OCI-LY3 (cell line): ENCODE data around the gene PYM1.

ENCODE experiments used
- H2AFZ ChIP-seq: fragments of 200-600, 300-600 bp; shearing (Covaris generic); 2 replicates; pipeline ENCODE4 v1.6.0; 2014; ENCODE audit warnings: antibody characterized with exemption, low read depth, low read length
- H3K27ac ChIP-seq: fragments of 200-600, 300-600 bp; sonication (generic); 2 replicates; pipeline ENCODE4 v1.5.1; 2014; ENCODE audit warnings: mild to moderate bottlenecking, low read length, moderate library complexity, mixed read lengths
- H3K27me3 ChIP-seq: fragments of 200-600, 300-600 bp; sonication (generic); 2 replicates; pipeline ENCODE4 v1.6.1; 2014; ENCODE audit warnings: low read depth, low read length, mixed read lengths
- H3K36me3 ChIP-seq: fragments of 200-600, 300-600 bp; sonication (generic); replicated peaks from 2 replicates; pipeline ENCODE3; 2014; ENCODE audit warnings: low read depth, low read length, mixed read lengths
- H3K4me1 ChIP-seq: fragments of 300-600, 200-600 bp; sonication (generic); 2 replicates; pipeline ENCODE4 v1.6.1; 2014; ENCODE audit warnings: low read length, mixed read lengths
- H3K4me2 ChIP-seq: fragments of 200-600, 300-600 bp; sonication (generic); 2 replicates; pipeline ENCODE4 v1.6.1; 2014; ENCODE audit warnings: low read length, mixed read lengths
- H3K4me3 ChIP-seq: fragments of 300-600, 200-600 bp; sonication (generic); 2 replicates; pipeline ENCODE4 v1.5.1; 2014; ENCODE audit warnings: antibody characterized with exemption, mild to moderate bottlenecking, low read length, moderate library complexity
- H3K79me2 ChIP-seq: fragments of 300-600, 200-600 bp; shearing (Covaris generic); 2 replicates; pipeline ENCODE4 v1.6.1; 2014; ENCODE audit warnings: mild to moderate bottlenecking, low read length, mixed read lengths
- H3K9ac ChIP-seq: fragments of 300-600, 200-600 bp; shearing (Covaris generic); 2 replicates; pipeline ENCODE4 v1.6.0; 2014; ENCODE audit warnings: mild to moderate bottlenecking, low read length, moderate library complexity
- H3K9me3 ChIP-seq: fragments of 200-600, 300-600 bp; shearing (Covaris generic); 2 replicates; pipeline ENCODE4 v1.6.1; 2014; ENCODE audit warnings: low read length, mixed read lengths; ENCODE audit not compliant: insufficient read depth
- H4K20me1 ChIP-seq: fragments of 200-600, 300-600 bp; sonication (generic); 2 replicates; pipeline ENCODE4 v1.6.1; 2016; ENCODE audit warnings: low read length, mixed read lengths; ENCODE audit not compliant: insufficient read depth
- EZH2phosphoT487 ChIP-seq: fragments of 200-600 bp; shearing (Covaris generic); IDR thresholded peaks from 2 replicates; pipeline ENCODE4 v1.6.1; 2018; ENCODE audit warnings: antibody characterized with exemption, mixed run types, low read depth
- TF ChIP-seq, protein P1 (sequence below): fragments of 200-600, 300-600 bp; sonication (generic); IDR thresholded peaks from 2 replicates; pipeline ENCODE4 v1.5.1; 2014; ENCODE audit warnings: antibody characterized with exemption, low read length, low read depth

The PYM1 gene

DNA sequence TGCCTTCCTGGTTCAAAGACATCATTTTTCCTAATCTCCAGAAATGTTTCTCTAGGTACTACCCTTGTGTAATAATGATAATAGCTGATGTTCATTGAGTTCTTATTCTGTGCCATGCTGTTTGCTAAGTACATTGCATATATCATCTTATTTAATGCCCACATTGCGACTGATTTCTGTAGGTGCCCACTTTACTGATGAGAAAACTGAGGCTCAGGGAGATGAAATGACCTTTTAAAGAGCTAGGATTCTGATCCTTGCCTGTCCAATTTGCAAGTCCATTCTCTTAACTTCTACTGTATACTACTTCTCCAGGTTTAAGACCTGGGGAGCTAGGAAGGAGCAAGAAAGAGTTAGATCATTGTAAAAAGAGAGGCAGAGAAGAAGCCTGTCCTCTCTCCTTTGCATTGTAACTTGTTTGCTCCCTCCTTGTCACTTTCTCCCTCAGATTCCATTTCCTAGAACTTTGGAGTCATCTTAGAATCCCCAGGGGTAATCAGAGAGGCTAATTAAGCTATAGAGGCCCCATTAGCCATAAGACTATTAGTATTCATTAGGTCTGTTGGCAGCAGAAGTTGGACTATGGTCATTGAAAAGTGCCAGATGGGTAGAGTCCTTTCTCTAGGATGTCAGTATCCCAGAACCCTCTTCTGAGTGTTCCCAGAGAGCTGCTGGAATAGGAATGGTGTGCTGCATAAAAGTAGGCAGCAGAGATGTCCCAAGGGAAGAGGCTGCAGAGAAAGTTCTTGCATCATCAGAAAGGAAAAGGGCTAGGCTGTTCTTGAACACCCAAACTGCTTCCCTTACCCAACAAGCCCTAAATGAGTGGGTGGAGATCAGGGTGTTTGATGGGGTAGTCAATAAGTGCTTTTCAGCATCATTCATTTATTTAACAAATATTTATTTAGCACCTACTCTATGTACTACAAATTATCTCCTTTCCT, 6.4 kb upstream of the PYM1 start:
- Histone ChIP-seq H3K4me2 (no peak overlapping the region), H3K27ac (no peak overlapping the region), H3K79me2 (peaks cover under 1% of the 10 kb centered on the region; the same call in 1 of the 2 replicates), H2AFZ (no peak overlapping the region), H3K36me3 (no peaks in the 10 kb centered on the region), H3K4me1 (peaks cover 28% of the 10 kb centered on the region), H3K4me3 (no peak overlapping the region), H3K9me3 (peaks cover 4% of the 10 kb centered on the region; the same call in 1 of the 2 replicates), H4K20me1 (no peaks in the 10 kb centered on the region), H3K27me3 (peaks cover 3% of the 10 kb centered on the region; the same call in 1 of the 2 replicates), H3K9ac (no peak overlapping the region)
- no peak for TF ChIP-seq EZH2phosphoT487
- TF ChIP-seq, protein P1, sequence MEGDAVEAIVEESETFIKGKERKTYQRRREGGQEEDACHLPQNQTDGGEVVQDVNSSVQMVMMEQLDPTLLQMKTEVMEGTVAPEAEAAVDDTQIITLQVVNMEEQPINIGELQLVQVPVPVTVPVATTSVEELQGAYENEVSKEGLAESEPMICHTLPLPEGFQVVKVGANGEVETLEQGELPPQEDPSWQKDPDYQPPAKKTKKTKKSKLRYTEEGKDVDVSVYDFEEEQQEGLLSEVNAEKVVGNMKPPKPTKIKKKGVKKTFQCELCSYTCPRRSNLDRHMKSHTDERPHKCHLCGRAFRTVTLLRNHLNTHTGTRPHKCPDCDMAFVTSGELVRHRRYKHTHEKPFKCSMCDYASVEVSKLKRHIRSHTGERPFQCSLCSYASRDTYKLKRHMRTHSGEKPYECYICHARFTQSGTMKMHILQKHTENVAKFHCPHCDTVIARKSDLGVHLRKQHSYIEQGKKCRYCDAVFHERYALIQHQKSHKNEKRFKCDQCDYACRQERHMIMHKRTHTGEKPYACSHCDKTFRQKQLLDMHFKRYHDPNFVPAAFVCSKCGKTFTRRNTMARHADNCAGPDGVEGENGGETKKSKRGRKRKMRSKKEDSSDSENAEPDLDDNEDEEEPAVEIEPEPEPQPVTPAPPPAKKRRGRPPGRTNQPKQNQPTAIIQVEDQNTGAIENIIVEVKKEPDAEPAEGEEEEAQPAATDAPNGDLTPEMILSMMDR, result no peak

DNA sequence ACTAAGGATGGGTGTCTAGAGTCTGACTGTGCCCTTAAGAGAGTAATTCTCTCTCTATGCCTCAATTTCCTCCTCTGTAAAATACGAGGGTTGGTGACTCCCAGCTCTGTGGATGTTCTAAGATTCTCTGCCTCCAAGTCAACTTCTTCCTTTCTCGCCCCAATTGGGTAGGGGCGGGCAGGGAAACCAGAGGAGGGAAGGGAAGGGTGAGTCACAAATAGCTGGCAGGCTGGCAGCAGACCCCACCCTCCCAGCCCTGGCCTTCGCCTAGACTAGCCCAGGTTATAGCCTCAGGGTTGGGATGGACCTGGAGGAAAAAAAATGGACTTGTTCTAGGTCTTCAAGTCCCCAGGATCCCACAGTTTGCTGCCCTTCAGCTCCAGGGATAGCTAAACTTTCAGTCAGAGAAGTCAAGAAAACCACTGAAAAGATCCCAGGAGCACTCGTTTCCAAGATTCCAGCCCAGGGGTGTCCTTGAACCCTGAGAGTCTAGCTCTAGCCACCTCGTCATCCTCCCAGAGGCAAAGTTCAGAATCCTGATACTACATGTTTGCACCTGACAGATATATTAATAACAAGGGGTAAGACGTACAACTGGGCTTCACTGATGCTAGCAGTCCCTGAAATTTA, 5.6 kb upstream of the PYM1 start:
- Histone ChIP-seq H3K4me1 (peaks cover 34% of the 10 kb centered on the region), H3K4me3 (no peak overlapping the region), H3K27ac (no peak overlapping the region), H3K9ac (no peak overlapping the region), H3K36me3 (no peaks in the 10 kb centered on the region), H3K27me3 (peaks cover 3% of the 10 kb centered on the region; the same call in 1 of the 2 replicates), H3K4me2 (no peak overlapping the region), H3K79me2 (peaks cover 6% of the 10 kb centered on the region; the same call in 1 of the 2 replicates), H4K20me1 (no peaks in the 10 kb centered on the region), H2AFZ (no peak overlapping the region), H3K9me3 (peaks cover 4% of the 10 kb centered on the region; the same call in 1 of the 2 replicates)
- TF ChIP-seq, protein P1, result no peak
- no peak for TF ChIP-seq EZH2phosphoT487

DNA sequence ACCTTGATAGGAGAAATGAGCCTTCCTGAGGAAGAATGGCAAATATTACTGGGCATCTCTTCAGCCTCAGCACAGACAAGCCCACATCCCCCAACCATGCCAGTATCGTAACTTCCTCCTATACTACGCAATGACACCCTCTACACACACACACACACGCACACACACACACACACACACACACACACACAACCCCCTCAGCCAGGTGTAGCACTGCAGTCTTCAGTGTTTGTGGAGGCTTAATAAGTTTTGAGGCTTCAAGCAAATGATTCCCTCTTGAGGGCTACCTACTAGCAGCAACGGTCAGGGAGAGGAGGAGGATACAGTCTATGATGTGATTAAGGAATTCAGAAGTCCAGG, 4.8 kb upstream of the PYM1 start:
- peaks cover 3% of the 10 kb centered on the region; the same call in 1 of the 2 replicates for H3K27me3 ChIP-seq
- peaks cover 4% of the 10 kb centered on the region; the same call in 1 of the 2 replicates for H3K9me3 ChIP-seq
- H3K4me2 ChIP-seq, result peak overlapping the region; percentile 76
- H2AFZ ChIP-seq, result peak overlapping the region; percentile 75; the same call in 1 of the 2 replicates
- peak overlapping the region; percentile 78 for H3K4me3 ChIP-seq
- no peak for TF ChIP-seq EZH2phosphoT487
- TF ChIP-seq, protein P1, result no peak
- H3K9ac ChIP-seq, result peak overlapping the region; percentile 73
- H4K20me1 ChIP-seq, result no peaks in the 10 kb centered on the region
- H3K27ac ChIP-seq, result no peak overlapping the region
- H3K4me1 ChIP-seq, result peaks cover 34% of the 10 kb centered on the region
- no peaks in the 10 kb centered on the region for H3K36me3 ChIP-seq
- peaks cover 12% of the 10 kb centered on the region for H3K79me2 ChIP-seq
